Measurements from ENCODE around the gene ADRA2C.

The ADRA2C gene

GRCh38 chr4:3803946-3804345, 37.8 kb downstream of the ADRA2C start:
- H3K9me3 ChIP-seq, result no peaks in the 10 kb centered on the region
- DNase-seq, result no peak
- H3K27me3 ChIP-seq, result peaks cover 0 to 47% of the 10 kb centered on the region in 2 donors
- H3K4me1 ChIP-seq, result no peaks in the 10 kb centered on the region
- no peaks in the 10 kb centered on the region for H3K36me3 ChIP-seq
- no peak for TF ChIP-seq CTCF (IDR thresholded peaks at IDR 0.05)
- H3K27ac ChIP-seq, result no peak overlapping the region
- H3K4me3 ChIP-seq, result no peak overlapping the region
- intact Hi-C loops (cut with DNase I; ENCODE audit: low total_unique reads), result no loop called here

DNA sequence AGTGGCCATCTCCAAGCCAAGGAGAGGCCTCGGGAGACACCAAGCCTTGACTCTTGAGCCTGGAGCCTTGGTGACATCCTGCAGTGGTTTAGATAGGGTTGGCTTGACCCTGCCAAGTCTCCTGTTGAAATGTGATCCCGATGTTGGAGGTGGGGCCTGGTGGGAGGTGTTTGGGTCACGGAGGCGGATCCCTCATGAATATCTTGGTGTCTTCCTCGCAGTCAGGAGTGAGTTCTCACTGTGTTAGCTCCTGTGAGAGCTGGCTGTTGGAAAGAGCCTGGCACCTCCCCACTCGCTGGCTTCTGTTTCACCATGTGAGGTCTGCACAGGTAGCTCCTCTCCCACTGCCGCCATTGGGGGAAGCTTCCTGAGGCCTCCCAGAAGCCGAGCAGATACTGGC, 38.8 kb downstream of the ADRA2C start:
- Histone ChIP-seq H3K27me3 (peaks cover 0 to 57% of the 10 kb centered on the region in 2 donors), H3K9me3 (no peaks in the 10 kb centered on the region), H3K4me1 (no peaks in the 10 kb centered on the region), H3K27ac (no peak overlapping the region), H3K4me3 (no peak overlapping the region), H3K36me3 (no peaks in the 10 kb centered on the region)
- DNase-seq, result no peak
- intact Hi-C loops (cut with DNase I; ENCODE audit: low total_unique reads), result no loop called here
- no peak for TF ChIP-seq CTCF (IDR thresholded peaks at IDR 0.05)

GRCh38 chr4:3805731-3806130, 39.5 kb downstream of the ADRA2C start:
- no peaks in the 10 kb centered on the region for H3K4me1 ChIP-seq
- TF ChIP-seq CTCF (IDR thresholded peaks at IDR 0.05), result no peak
- intact Hi-C loops (cut with DNase I; ENCODE audit: low total_unique reads), result no loop called here
- no peaks in the 10 kb centered on the region for H3K9me3 ChIP-seq
- peaks cover 0 to 58% of the 10 kb centered on the region in 2 donors for H3K27me3 ChIP-seq
- H3K4me3 ChIP-seq, result no peak overlapping the region
- no peaks in the 10 kb centered on the region for H3K36me3 ChIP-seq
- H3K27ac ChIP-seq, result no peak overlapping the region
- DNase-seq, result no peak

GRCh38 chr4:3807311-3807710, 41.1 kb downstream of the ADRA2C start:
- no peak for DNase-seq
- TF ChIP-seq CTCF (IDR thresholded peaks at IDR 0.05), result no peak
- intact Hi-C loops (cut with DNase I; ENCODE audit: low total_unique reads), result no loop called here
- H3K9me3 ChIP-seq, result no peaks in the 10 kb centered on the region
- H3K27me3 ChIP-seq, result peaks cover 0 to 60% of the 10 kb centered on the region in 2 donors
- no peaks in the 10 kb centered on the region for H3K36me3 ChIP-seq
- H3K27ac ChIP-seq, result no peak overlapping the region
- no peak overlapping the region for H3K4me3 ChIP-seq
- no peaks in the 10 kb centered on the region for H3K4me1 ChIP-seq

- H3K27me3 ChIP-seq, result peaks cover 0 to 60% of the 10 kb centered on the region in 2 donors
- H3K4me1 ChIP-seq, result no peaks in the 10 kb centered on the region
- TF ChIP-seq CTCF (IDR thresholded peaks at IDR 0.05), result no peak
- H3K4me3 ChIP-seq, result no peak overlapping the region
- no peaks in the 10 kb centered on the region for H3K9me3 ChIP-seq
- H3K36me3 ChIP-seq, result no peaks in the 10 kb centered on the region
- no peak for DNase-seq
- intact Hi-C loops (cut with DNase I; ENCODE audit: low total_unique reads), result no loop called here
- no peak overlapping the region for H3K27ac ChIP-seq
These were observed 41.8 kb downstream of the ADRA2C start for GRCh38 chr4:3807822-3808496.

DNA sequence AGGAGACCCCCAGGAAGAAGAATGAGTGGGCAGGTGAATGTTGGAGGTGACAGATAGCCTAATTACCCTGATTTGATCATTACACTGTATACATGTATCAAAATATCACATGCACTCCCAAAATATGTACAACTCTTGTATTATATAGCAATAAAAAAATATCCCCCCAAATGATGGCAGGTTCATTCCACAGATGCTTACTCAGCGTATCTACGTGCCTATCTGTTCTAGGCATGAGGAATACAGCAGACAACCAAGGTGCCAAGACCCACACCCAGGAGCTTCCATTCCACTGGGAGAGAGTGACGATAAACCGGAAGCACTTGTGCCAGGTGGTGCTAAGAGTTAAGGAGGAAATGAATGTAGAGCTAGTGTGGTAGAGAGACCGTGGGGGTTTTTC, 42.4 kb downstream of the ADRA2C start:
- no peak for TF ChIP-seq CTCF (IDR thresholded peaks at IDR 0.05)
- no peaks in the 10 kb centered on the region for H3K9me3 ChIP-seq
- H3K36me3 ChIP-seq, result no peaks in the 10 kb centered on the region
- H3K27ac ChIP-seq, result no peak overlapping the region
- H3K27me3 ChIP-seq, result peaks cover 0 to 56% of the 10 kb centered on the region in 2 donors
- H3K4me3 ChIP-seq, result no peak overlapping the region
- intact Hi-C loops (cut with DNase I; ENCODE audit: low total_unique reads), result no loop called here
- no peaks in the 10 kb centered on the region for H3K4me1 ChIP-seq
- no peak for DNase-seq
